Keratinocyte (primary cell): ENCODE results near the gene SOWAHD.

Experiments
- EZH2 ChIP-seq: IDR thresholded peaks from one replicate; pipeline ENCODE4 v1.6.1; 2012; ENCODE audit warnings: inconsistent platforms, mild to moderate bottlenecking, low read length, moderate library complexity
- TF ChIP-seq, protein P1 (sequence below), 3 experiments: IDR thresholded peaks in 1 of 3; conservative IDR thresholded peaks in 1 of 3; optimal IDR thresholded peaks in 1 of 3; 2 replicates in 2 of 3; 3 replicates in 1 of 3; pipeline versions ENCODE3 to v1.5.1; 2011; ENCODE audit warnings: low read length in 3 of 3, mild to moderate bottlenecking in 3 of 3, moderate library complexity in 2 of 3, control low read depth in 1 of 3, inconsistent platforms in 1 of 3; ENCODE audit not compliant: insufficient read depth in 2 of 3; ENCODE audit errors: extremely low read depth in 1 of 3

DNA sequence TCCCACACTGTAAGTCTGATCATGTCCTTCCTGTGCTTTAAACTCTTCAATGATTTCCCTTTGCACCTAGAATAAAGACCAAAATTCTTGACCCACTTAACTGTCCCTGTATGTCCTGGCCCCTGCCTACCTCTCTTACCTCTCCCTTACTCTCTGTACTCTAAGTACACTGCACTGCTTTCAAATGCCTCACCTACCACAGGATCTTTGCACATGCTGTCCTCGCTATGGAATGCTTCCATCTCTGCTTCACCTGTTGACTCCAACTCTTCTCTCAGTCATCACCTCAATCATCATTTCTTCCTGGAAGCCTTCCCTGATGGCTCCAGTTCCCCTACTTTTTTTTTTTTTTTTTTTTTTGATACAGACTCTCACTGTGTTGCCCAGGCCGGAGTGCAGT is 36.5 kb upstream of the SOWAHD start:
- TF ChIP-seq, protein P1, sequence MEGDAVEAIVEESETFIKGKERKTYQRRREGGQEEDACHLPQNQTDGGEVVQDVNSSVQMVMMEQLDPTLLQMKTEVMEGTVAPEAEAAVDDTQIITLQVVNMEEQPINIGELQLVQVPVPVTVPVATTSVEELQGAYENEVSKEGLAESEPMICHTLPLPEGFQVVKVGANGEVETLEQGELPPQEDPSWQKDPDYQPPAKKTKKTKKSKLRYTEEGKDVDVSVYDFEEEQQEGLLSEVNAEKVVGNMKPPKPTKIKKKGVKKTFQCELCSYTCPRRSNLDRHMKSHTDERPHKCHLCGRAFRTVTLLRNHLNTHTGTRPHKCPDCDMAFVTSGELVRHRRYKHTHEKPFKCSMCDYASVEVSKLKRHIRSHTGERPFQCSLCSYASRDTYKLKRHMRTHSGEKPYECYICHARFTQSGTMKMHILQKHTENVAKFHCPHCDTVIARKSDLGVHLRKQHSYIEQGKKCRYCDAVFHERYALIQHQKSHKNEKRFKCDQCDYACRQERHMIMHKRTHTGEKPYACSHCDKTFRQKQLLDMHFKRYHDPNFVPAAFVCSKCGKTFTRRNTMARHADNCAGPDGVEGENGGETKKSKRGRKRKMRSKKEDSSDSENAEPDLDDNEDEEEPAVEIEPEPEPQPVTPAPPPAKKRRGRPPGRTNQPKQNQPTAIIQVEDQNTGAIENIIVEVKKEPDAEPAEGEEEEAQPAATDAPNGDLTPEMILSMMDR (optimal IDR thresholded peaks at IDR 0.05 in 1 of 3, IDR thresholded peaks at IDR 0.05 in 1 of 3, conservative IDR thresholded peaks at IDR 0.05 in 1 of 3; ENCODE audit: extremely low read depth in 1 of 3, insufficient read depth in 2 of 3, low read length in 3 of 3), result no peak
- TF ChIP-seq EZH2, result no peak
